HUDEP-2 (cell line): ENCODE results near the gene KCNJ5.
A peak's percentile ranks its signal among the peaks of the same experiment; 100 is the strongest.

Source experiments
- DNase-seq, 76 experiments: peaks; one replicate each; lab custom pipeline; 2025; ENCODE audit not compliant: unreplicated experiment in 76 of 76; lab: John Stamatoyannopoulos, UW

Gene KCNJ5

GRCh38 chr11:128893578-128894285 lies 2.6 kb downstream of the KCNJ5 start:
- no peak for DNase-seq

DNA sequence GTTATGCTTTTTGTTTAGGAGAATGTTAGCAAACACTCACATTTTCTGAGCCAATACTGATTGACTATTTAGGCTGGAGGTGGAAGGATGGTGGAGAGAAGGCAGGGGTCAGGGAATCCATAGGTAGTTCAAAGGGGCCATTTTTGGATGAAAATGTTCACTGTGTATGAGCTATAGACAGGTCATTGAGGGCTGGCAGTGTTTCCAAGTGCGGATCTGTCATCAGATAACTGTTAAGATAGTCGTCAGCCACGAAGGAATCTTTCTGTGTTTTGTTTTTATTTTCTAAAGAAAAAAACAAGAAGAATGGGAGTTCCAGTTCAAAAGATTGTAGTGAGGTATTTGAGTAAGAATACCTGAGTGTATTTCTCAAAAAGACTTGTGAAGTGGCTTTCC lies 3.1 kb downstream of the KCNJ5 start:
- DNase-seq: no peak

DNA sequence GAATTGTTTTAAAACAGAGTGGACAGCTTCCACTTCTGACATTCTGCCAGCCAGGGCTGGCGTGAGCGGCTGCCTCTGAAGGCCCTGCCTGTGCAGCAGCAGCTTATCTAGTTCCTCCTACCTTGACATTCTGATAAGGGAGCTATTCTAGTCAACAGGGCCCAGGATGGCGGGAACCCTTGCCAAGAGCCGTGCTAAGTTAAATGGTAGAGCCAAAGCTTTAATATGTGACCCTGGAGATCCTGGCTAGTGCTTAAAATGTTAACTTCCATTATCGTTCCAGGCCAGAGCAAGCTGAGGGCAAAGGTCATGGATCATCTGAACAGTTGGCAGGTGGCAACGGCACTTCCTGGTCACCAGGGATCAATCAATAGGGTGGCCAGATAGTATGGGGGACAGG lies 3.5 kb downstream of the KCNJ5 start:
- peak in 52 of 76 experiments; percentile 4 to 72 (median 35) for DNase-seq

- no peak for DNase-seq
Observed at GRCh38 chr11:128895526-128895925, 4.4 kb downstream of the KCNJ5 start.

- no peak for DNase-seq
Observed at GRCh38 chr11:128896356-128896755, 5.2 kb downstream of the KCNJ5 start.

DNA sequence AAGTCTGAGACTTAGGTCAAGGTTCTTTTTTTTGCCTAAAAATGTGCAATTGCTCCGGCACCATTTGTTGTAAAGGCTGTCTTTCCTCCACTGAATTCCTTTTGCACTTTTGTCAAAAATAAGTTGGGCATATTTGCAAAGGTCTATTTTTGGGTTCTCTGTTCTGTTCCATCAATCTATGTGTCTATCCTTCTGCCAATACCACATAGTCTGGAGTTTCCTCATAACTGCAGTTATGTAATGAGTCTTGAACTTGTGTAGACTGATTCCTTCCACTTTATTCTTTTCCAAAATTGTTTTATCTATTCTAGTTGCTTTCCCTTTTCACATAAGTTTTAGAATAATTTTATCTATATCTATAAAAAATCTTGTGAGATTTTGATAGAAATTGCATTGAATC lies 6.7 kb downstream of the KCNJ5 start:
- no peak for DNase-seq

DNA sequence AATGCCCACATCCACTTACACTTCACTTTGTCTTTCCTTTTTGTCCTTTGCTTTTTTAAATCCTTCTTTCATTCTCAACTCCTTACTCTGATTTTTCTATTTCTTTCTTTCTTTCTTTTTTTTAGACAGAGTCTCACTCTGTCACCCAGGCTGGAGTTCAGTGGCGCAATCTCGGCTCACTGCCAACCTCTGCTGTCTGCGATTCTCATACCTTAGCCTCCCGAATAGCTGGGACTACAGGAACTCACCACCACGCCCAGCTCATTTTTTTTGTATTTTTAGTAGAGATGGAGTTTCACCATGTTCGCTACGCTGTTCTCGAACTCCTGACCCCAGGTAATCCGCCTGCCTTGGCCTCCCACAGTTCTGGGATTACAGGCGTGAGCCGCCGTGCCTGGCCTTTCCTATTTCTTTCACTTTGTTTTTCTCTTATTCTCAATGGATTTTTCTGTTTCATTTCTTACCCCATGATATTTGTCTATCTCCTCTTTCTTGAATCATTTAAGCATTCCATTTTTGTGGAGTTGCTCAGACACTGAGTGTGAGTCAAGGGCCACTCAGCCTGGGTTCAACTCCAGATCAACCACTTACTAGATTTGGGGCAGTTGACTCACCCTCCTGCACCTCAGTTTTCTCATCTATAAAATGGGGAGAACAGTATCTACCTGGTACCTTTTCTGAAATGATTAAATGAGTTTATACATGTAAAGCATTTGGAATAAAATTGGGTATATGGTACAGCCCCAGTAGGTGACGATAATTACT lies 7.6 kb downstream of the KCNJ5 start:
- DNase-seq: no peak

DNA sequence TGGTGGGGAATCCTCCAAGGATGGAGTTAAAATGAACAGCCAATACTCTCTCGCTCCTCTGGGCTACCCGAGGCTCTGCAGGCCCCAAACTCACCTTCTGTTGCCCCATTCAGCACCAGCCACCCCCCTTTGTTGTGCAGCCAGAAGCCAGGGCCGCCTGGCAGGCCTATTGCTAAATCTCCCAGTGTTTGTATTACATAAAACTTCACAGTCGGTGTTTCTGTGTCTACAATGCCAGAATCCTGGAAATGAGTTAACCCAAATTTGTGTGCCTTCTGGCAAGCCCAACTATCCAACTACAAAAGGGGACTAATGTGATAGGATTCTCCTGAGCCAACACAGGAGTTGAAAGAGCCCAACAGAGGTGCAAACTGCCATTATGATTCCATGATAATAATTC lies 9.3 kb downstream of the KCNJ5 start:
- no peak for DNase-seq

DNA sequence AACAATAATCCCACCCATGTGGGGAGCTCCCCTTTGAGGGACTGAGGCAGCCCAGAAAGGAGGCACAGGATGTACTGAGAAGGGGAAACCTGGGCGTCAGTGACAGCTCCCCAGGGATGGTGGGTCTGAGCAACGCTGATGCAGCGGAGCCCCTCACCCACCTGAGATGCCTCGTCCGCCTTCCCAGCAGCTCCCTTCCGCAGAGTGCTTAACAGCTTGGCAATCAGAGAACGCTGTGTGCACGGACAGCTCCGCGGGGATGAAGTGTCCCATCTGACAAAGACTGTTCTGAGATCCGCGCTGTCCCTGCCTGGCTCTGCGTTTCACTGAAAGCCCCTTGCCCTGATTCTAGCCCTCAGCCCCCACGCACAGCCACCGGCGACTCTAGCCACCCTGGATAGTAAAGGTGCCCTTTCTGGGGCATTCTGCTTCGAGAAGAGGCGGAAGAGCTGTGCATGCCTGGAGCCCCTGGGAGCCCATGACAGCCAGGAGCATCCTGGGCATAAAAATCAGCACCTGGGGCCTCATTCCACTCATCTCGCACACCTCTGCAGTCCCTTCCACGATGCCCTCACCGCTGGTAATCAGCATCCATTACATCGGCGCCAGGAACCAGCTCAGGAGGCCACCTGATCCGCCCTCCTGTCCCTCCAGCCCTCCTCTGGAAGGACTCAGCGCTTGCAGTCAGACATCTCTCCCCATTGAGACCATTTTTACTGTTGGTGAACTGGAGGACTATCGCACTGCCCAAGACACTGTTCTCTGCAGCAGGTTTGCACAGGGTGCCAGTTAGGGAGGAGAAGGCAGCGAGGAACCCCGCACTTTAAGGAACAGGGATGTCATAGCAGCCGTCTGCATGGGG lies 10.7 kb downstream of the KCNJ5 start:
- no peak for DNase-seq

- DNase-seq: no peak
Observed at GRCh38 chr11:128902515-128903066, 11.4 kb downstream of the KCNJ5 start.

DNA sequence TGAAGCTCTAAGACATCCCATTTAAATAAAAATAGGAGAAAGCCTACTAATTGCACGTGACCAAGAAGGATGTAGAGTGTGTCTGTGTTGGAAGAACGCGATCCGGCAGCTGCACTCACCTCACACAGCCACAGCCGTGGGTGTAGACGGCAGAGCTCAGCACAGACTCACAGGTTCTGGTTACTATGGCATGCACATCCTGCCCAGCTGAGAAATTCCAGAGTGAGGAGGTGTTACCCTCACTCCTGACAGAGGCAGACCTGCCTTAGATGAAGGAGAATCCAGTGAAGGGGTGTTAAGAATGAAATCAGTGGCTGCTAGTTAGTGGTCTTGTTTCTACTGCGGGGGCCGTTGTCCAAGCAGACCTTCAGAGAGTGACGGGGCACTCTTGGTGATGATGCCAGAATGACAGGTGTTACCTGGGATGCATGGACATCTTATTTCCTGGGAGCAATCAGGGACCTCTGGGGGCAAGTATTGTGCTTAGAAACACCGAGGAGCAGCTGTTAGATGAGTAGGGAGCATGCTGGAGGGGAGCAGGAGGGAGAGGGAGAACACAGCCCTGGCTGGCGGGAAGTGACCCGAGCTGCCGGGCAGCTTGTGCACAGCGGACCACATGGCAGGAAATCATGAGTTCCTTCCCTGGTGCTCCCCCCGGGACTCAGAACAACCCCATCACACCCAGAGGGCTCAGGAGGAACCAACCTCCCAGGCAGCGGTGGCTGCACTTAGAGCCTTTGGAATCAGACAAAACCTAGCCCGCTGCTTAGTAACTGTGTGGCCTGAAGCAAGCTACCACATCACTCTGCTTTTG lies 12.3 kb downstream of the KCNJ5 start:
- DNase-seq: no peak

DNA sequence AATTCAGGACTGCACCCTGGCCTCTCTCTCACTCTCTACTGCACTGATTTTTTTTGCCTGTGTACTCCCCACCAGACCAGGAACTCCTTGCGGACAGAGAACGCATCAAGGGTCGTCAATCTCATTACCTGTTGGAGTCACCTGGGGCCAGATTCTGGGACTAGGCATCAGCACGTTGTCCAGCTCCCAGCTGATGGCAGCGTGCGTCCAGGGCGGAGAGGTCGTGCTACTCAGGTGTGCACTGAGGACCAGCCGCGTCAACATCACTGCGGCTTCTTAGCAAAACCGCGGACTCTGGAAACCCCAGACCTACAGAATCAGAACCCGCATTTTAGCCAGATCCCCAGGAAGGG lies 13.1 kb downstream of the KCNJ5 start:
- no peak for DNase-seq

DNA sequence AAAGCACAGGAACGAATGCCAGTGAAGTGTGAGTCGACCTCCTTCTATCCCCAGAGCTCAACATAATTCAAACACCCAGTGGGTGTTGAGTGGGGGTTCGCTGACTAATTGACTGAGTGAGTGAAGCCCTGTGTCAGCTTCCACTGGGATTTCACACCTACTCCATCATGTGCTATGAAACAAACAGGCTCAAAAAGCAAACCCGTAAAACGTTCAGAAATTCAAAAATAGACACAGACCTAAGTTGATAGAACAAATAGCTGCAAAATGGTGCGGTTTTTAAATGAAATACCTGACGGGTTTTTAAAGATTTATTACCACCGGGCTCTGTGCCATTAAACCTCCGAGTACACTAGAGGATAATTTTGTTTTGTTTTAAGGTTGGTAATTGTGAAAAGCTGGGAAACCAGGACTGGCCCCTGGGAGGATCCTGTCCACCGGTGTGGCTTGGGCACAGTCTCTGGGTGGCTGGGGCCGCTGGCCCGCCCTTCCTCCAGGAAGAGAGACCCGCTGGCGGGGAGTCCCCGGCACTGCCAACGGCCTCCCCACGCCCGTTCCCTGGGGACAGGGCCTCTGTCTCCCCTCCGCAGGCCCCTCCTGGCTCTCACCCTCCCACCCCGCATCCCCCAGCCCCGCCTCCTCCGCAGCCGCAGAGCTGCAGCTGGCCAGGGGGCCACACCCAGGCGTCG lies 13.6 kb downstream of the KCNJ5 start:
- no peak for DNase-seq

GRCh38 chr11:128905345-128906184 lies 14.4 kb downstream of the KCNJ5 start:
- peak in 7 of 76 experiments; percentile 1 to 11 (median 4) for DNase-seq

- DNase-seq: no peak
Observed at GRCh38 chr11:128906185-128907050, 15.3 kb downstream of the KCNJ5 start.

DNA sequence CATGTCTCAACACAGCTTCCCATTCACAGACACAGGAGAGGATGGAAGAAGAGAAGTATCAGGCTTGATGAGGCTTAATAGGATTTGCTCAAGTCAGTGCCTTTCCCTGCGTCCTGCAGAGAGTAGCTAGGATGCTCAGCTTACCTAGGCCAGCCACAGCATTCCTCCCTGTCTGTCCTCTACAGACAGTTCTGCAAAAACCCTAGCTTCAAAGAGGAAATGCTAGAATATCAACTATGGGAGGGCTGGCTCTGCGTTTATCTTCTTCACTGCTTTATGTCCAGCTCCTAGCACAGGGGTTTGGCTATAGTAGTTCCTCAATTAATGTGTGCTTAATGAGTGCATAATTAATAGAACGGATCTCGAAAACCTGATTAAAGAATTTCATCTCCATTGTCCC lies 16.4 kb downstream of the KCNJ5 start:
- no peak for DNase-seq

DNA sequence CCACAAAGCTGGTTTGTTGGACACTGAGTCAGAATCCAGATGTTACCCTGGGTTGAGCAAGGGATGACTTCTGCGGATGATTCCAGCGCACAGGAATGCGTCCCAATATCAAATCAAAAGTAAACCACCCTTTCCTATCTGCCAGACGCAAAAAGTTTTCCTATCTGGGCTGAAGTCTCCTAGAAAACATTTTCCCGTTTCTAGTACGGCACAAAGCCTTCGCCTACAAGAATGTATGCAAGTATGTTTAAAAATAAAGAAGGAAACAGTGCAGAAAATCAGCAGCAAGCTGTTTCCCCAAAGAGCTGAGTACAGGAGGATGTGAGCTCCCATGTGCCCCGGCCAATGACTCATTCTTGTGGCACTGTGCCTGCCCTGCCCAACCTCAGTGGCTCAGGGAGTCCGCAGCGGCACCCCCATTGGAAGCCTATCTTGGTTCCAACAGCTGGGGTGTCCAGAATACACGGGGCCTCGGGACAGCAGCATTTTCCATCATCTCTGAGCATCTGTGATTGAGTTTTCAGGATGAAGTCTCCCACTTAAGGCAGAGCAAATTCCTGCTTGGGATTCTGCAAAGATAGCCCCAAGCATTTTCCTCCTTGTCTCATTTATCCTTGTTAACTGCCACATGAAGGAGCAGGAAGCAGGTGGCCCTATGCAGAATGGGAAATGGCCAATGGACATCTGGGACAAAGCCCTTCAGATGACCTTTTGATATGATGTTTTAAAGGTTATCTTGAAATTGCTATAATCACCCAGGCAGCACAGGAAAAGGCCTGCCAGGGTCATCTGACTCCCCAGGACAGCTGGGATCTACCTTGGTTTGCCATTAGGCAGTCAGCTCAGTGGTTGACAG lies 17.5 kb downstream of the KCNJ5 start:
- peak in 3 of 76 experiments; percentile 1 to 6 (median 4) for DNase-seq
